ENCODE results near the gene PLSCR1. TPM values are rescaled to one million over a fixed set of nuclear protein-coding genes. Genes with fewer than 3 reads are reported as not detected.
"Not testable (repeated sequence)": the region's sequence is repeated elsewhere in the genome, so short reads cannot be mapped to it uniquely, and the experiment has no call there.

The PLSCR1 gene
- polyA plus RNA-seq, 2 donors, result 35.0 to 37.4 TPM

DNA sequence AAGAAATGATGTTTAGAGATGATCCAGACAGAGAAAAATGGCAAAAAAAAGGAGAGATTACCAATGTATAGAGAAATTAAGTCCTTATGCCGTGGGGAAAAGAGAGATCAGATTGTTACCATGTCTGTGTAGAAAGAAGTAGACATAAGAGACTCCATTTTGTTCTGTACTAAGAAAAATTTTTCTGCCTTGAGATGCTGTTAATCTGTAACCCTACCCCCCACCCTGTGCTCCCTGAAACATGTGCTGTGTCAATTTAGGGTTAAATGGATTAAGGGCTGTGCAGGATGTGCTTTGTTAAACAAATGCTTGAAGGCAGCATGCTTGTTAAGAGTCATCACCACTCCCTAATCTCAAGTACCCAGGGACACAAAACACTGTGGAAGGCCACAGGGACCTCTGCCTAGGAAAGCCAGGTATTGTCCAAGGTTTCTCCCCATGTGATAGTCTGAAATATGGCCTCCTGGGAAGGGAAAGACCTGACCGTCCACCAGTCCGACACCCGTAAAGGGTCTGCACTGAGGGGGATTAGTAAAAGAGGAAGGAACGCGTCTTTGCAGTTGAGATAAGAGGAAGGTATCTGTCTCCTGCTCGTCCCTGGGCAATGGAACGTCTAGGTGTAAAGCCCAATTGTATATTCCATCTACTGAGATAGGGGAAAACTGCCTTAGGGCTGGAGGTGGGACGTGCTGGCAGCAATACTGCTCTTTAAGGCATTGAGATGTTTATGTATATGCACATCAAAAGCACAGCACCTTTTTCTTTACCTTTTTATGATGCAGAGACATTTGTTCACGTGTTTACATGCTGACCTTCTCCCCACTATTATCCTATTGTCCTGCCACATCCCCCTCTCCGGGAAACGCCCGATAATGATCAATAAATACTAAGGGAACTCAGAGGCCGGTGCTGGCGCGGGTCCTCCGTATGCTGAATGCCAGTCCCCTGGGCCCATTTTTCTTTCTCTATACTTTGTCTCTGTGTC lies 21.9 kb downstream of the PLSCR1 start:
- H3K36me3 ChIP-seq (ENCODE audit: control insufficient read depth in 2 of 2, insufficient read depth in 2 of 2, low read length in 1 of 2); H3K9me3 ChIP-seq (ENCODE audit: control insufficient read depth in 2 of 2, insufficient read depth in 1 of 2, low read depth in 1 of 2, low read length in 1 of 2); H3K4me3 ChIP-seq (ENCODE audit: low read depth in 1 of 2, low read length in 2 of 2); H3K4me1 ChIP-seq (ENCODE audit: control insufficient read depth in 2 of 2, insufficient read depth in 2 of 2, low read length in 1 of 2); H3K27ac ChIP-seq (ENCODE audit: low read depth in 2 of 2, low read length in 1 of 2); H3K27me3 ChIP-seq (ENCODE audit: control insufficient read depth in 1 of 2, insufficient read depth in 2 of 2, low read length in 2 of 2): not testable (repeated sequence)
- WGBS, 2 donors, result 89 to 90% methylated on average over 17 of the region's 17 CpGs

DNA sequence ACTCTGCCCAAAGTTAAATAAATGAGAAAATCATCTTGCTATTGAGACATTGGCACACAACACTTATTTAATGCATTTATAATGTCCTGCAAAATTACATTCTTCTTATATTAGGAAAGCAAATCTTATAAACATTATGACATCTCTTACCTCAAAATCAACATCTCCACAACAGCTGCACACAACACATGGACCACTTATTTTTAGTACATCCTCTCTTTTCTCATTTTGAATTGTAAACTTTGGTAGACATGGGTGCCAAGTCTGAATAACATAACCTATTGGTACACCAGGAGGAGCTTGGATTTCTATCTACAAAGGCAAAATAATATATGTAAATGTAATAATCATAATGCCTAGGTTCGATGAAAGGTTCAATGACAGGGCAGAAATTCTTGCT lies 23.0 kb downstream of the PLSCR1 start:
- 79 to 83% methylated on average over 1 of the region's 1 CpG for WGBS, 2 donors
- Histone ChIP-seq H3K27ac (ENCODE audit: low read depth in 2 of 2, low read length in 1 of 2) (no peak overlapping the region), H3K9me3 (ENCODE audit: control insufficient read depth in 2 of 2, insufficient read depth in 1 of 2, low read depth in 1 of 2, low read length in 1 of 2) (no peaks in the 10 kb centered on the region), H3K36me3 (ENCODE audit: control insufficient read depth in 2 of 2, insufficient read depth in 2 of 2, low read length in 1 of 2) (peaks cover 0 to 4% of the 10 kb centered on the region in 2 donors), H3K4me3 (ENCODE audit: low read depth in 1 of 2, low read length in 2 of 2) (no peak overlapping the region), H3K4me1 (ENCODE audit: control insufficient read depth in 2 of 2, insufficient read depth in 2 of 2, low read length in 1 of 2) (no peaks in the 10 kb centered on the region), H3K27me3 (ENCODE audit: control insufficient read depth in 1 of 2, insufficient read depth in 2 of 2, low read length in 2 of 2) (no peaks in the 10 kb centered on the region)

DNA sequence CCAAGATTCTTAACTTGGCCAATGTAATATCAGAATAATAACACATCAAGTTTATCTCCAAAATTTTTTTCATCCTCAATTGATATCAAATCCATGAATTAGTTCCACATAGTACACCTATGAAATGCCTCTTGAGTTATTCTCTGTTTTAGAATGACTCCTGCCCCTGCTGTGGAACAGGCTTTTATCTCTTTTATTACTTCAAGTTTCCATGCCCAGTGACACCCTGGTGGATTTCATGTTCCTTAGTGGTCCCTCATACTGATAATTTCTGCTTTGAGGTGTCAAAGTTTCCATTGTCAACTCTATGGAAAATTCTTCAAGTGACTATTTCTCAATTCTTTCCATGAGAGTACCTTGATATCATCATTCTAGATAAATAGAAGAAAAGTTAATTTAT lies 24.6 kb downstream of the PLSCR1 start:
- Histone ChIP-seq H3K9me3 (ENCODE audit: control insufficient read depth in 2 of 2, insufficient read depth in 1 of 2, low read depth in 1 of 2, low read length in 1 of 2) (no peaks in the 10 kb centered on the region), H3K4me1 (ENCODE audit: control insufficient read depth in 2 of 2, insufficient read depth in 2 of 2, low read length in 1 of 2) (no peaks in the 10 kb centered on the region), H3K4me3 (ENCODE audit: low read depth in 1 of 2, low read length in 2 of 2) (no peak overlapping the region), H3K27me3 (ENCODE audit: control insufficient read depth in 1 of 2, insufficient read depth in 2 of 2, low read length in 2 of 2) (no peaks in the 10 kb centered on the region), H3K36me3 (ENCODE audit: control insufficient read depth in 2 of 2, insufficient read depth in 2 of 2, low read length in 1 of 2) (peaks cover 0 to 4% of the 10 kb centered on the region in 2 donors), H3K27ac (ENCODE audit: low read depth in 2 of 2, low read length in 1 of 2) (no peak overlapping the region)

DNA sequence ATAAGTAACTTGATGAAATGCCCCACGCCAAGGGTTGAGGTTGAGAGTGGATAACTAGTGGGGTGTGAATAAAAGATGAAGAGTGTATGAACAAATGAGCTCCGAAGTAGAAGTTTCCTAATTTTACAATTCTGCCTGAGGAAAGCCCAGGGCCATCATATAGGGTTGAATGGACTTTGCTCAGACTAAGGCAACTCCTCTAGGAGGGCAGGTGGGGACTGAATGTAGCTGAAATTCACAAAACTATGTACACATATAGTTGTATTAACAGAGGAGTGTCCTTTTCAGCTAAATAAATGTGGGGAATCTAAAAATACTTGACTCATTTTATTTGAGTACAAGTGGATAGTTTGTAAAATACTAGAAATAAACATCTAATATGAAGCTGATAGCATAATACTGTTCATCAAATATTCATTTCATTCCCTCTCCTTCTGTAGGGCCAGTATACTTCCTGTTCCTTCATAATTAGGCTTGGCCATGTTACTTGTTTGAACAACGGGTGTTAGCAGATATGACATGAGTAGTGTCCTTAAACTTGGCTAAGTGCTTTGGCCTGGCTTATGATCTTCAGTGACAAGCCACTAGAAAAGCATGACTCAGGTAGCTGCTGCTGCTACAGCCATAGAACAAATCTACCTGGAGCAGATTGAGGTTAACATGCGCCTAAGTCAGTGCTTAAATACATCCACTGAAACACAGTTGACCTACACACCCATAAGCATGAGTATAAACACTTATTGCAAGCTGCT lies 26.5 kb downstream of the PLSCR1 start:
- H3K4me1 ChIP-seq (ENCODE audit: control insufficient read depth in 2 of 2, insufficient read depth in 2 of 2, low read length in 1 of 2), result no peaks in the 10 kb centered on the region
- no peak overlapping the region for H3K4me3 ChIP-seq (ENCODE audit: low read depth in 1 of 2, low read length in 2 of 2)
- no peaks in the 10 kb centered on the region for H3K9me3 ChIP-seq (ENCODE audit: control insufficient read depth in 2 of 2, insufficient read depth in 1 of 2, low read depth in 1 of 2, low read length in 1 of 2)
- H3K27me3 ChIP-seq (ENCODE audit: control insufficient read depth in 1 of 2, insufficient read depth in 2 of 2, low read length in 2 of 2), result no peaks in the 10 kb centered on the region
- WGBS, 2 donors, result 63 to 72% methylated on average over 4 of the region's 4 CpGs
- H3K36me3 ChIP-seq (ENCODE audit: control insufficient read depth in 2 of 2, insufficient read depth in 2 of 2, low read length in 1 of 2), result peaks cover 0 to 12% of the 10 kb centered on the region in 2 donors
- H3K27ac ChIP-seq (ENCODE audit: low read depth in 2 of 2, low read length in 1 of 2), result peak overlapping the region; percentile 24 to 39

DNA sequence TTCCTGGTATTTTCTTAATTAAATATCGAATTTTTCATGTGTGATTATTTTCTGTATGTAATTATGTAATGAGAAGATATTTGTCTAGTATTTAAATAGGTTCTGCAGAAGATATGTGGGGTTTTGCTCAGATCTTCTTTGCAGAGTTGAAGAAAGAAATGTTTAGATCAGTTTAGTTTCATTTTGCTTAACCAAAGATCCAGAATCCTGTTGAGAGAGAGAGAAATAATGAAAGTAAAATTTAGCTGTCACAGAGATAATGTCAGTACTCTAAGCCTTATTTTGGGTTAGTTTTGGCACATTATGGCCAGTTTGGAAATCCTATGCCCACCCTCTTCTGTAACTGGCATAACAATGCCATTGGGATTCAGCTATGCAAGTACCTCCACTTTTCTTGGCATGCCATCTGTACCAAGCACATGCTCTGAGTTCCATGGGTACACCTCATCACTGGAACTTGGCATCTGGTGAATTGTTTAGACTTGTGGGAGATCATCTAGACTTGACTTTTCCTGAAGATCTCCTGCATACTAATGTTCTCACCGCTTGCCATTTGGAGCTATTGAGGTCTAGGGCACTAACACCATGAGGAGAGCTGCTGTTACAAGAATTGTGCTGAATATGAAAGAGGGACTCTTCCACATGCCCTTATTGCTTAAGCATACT lies 30.9 kb downstream of the PLSCR1 start:
- WGBS, 2 donors, result 87 to 91% methylated on average over 2 of the region's 2 CpGs
- Histone ChIP-seq H3K9me3 (ENCODE audit: control insufficient read depth in 2 of 2, insufficient read depth in 1 of 2, low read depth in 1 of 2, low read length in 1 of 2) (no peaks in the 10 kb centered on the region), H3K4me1 (ENCODE audit: control insufficient read depth in 2 of 2, insufficient read depth in 2 of 2, low read length in 1 of 2) (no peaks in the 10 kb centered on the region), H3K27ac (ENCODE audit: low read depth in 2 of 2, low read length in 1 of 2) (no peak overlapping the region), H3K4me3 (ENCODE audit: low read depth in 1 of 2, low read length in 2 of 2) (no peak overlapping the region), H3K27me3 (ENCODE audit: control insufficient read depth in 1 of 2, insufficient read depth in 2 of 2, low read length in 2 of 2) (no peaks in the 10 kb centered on the region), H3K36me3 (ENCODE audit: control insufficient read depth in 2 of 2, insufficient read depth in 2 of 2, low read length in 1 of 2) (peaks cover 3 to 13% of the 10 kb centered on the region in 2 donors)

DNA sequence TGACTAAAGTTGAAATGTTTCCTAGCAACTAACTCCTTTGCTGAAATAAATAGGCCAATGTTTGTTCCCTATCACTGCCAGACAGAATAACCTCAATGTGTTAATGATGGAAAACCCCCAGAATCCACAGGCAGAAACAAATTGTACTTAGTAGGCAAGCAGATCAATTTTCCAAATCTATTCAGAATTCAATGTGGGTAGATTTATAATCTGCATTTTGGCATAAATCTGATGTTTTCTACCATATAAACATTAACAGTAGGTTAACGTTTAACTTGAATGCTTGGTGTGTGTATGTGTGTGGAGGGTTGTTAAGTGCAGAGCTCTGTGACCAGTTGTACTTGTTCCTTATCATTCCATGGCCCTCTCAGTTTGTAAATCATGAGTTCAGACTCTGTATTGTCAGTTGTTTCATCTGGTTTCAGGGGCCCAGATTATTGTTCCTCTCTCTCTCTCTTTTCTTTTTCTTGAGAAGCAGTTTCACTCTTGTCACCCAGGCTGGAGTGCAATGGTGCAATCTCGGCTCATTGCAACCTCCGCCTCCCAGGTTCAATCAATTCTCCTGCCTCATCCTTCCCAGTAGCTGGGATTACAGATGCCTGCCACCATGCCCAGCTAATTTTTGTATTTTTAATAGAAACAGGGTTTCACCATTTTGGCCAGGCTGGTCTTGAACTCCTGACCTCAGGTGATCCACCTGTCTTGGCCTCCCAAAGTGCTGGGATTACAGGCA lies 32.8 kb downstream of the PLSCR1 start:
- peaks cover 3 to 13% of the 10 kb centered on the region in 2 donors for H3K36me3 ChIP-seq (ENCODE audit: control insufficient read depth in 2 of 2, insufficient read depth in 2 of 2, low read length in 1 of 2)
- no peak overlapping the region for H3K4me3 ChIP-seq (ENCODE audit: low read depth in 1 of 2, low read length in 2 of 2)
- H3K27ac ChIP-seq (ENCODE audit: low read depth in 2 of 2, low read length in 1 of 2), result no peak overlapping the region
- H3K9me3 ChIP-seq (ENCODE audit: control insufficient read depth in 2 of 2, insufficient read depth in 1 of 2, low read depth in 1 of 2, low read length in 1 of 2), result no peaks in the 10 kb centered on the region
- WGBS, 2 donors, result 58 to 75% methylated on average over 3 of the region's 3 CpGs
- no peaks in the 10 kb centered on the region for H3K27me3 ChIP-seq (ENCODE audit: control insufficient read depth in 1 of 2, insufficient read depth in 2 of 2, low read length in 2 of 2)
- H3K4me1 ChIP-seq (ENCODE audit: control insufficient read depth in 2 of 2, insufficient read depth in 2 of 2, low read length in 1 of 2), result no peaks in the 10 kb centered on the region

DNA sequence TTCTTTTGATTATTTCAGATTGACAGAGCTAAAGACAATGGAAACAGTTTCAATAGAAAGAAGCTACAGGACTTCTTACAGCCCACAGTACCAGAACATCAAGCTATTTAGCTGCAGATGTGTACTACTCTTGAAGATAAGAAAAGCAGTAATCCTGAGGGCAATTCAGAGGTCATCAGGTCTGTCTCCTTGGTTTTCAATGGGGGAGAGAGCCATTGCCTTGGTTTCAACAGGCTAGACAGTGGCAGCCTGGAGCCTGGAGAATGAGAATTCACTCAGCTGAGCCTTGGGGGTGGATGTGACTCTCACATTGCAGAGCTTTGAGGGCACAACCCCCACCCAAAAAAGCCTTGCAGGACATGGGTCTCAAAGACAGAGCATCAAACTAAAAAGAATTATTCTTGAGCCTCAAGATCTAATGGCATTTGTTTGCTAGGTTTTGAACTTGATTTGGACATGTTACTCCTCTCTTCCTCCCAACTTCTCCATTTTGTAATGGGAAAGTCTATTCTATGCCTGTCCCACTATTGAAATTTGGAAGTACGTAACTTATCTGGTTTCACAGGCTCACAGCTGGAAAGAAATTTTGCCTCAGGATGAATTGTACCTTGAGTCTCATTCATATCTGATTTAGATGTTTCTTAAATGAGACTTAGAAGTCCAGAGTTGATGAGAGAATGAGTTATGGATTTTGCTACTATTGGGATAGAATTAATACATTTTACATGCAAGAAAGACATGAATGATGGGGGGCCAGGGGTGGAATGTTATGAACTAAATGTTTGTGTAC lies 36.9 kb downstream of the PLSCR1 start:
- Histone ChIP-seq H3K36me3 (ENCODE audit: control insufficient read depth in 2 of 2, insufficient read depth in 2 of 2, low read length in 1 of 2) (peaks cover 0 to 3% of the 10 kb centered on the region in 2 donors), H3K9me3 (ENCODE audit: control insufficient read depth in 2 of 2, insufficient read depth in 1 of 2, low read depth in 1 of 2, low read length in 1 of 2) (no peaks in the 10 kb centered on the region), H3K27ac (ENCODE audit: low read depth in 2 of 2, low read length in 1 of 2) (peak overlapping the region; percentile 74 to 75), H3K27me3 (ENCODE audit: control insufficient read depth in 1 of 2, insufficient read depth in 2 of 2, low read length in 2 of 2) (no peaks in the 10 kb centered on the region), H3K4me3 (ENCODE audit: low read depth in 1 of 2, low read length in 2 of 2) (no peak overlapping the region), H3K4me1 (ENCODE audit: control insufficient read depth in 2 of 2, insufficient read depth in 2 of 2, low read length in 1 of 2) (peaks cover 0 to 4% of the 10 kb centered on the region in 2 donors)
- WGBS, 2 donors, result 90 to 97% methylated on average over 1 of the region's 1 CpG

DNA sequence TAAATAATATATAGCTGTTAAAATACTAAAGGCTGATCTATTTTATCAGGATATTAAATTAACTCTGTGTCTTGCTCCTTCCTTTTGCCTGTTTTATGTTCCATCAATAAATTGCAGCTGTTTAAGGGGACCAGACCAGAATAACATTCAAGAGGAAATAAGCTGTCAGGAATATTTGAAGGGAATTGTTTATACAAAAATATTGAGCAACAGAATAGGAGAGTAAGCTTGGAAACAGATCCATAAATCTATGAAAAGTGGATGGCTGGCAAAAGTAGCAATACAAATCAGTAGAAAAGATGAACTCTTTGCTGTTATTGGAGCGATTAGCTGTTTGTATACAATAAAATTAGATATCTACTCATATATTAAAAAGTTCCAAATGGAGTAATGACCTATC lies 38.9 kb downstream of the PLSCR1 start:
- Histone ChIP-seq H3K27ac (ENCODE audit: low read depth in 2 of 2, low read length in 1 of 2) (no peak overlapping the region), H3K9me3 (ENCODE audit: control insufficient read depth in 2 of 2, insufficient read depth in 1 of 2, low read depth in 1 of 2, low read length in 1 of 2) (no peaks in the 10 kb centered on the region), H3K4me3 (ENCODE audit: low read depth in 1 of 2, low read length in 2 of 2) (no peak overlapping the region), H3K4me1 (ENCODE audit: control insufficient read depth in 2 of 2, insufficient read depth in 2 of 2, low read length in 1 of 2) (peaks cover 0 to 4% of the 10 kb centered on the region in 2 donors), H3K27me3 (ENCODE audit: control insufficient read depth in 1 of 2, insufficient read depth in 2 of 2, low read length in 2 of 2) (no peaks in the 10 kb centered on the region), H3K36me3 (ENCODE audit: control insufficient read depth in 2 of 2, insufficient read depth in 2 of 2, low read length in 1 of 2) (no peaks in the 10 kb centered on the region)
- WGBS, 2 donors, result 88 to 93% methylated on average over 1 of the region's 1 CpG
